H1 (cell line): ENCODE results near the gene ATP2A3. TPM values are rescaled to one million over a fixed set of nuclear protein-coding genes. Genes with fewer than 3 reads are reported as not detected.

ENCODE experiments used
- CBX5 ChIP-seq: fragments of 300-800, 300-1000 bp; sonication (generic); IDR thresholded peaks from 2 replicates; pipeline ENCODE4 v1.7.1; 2016; ENCODE audit warnings: antibody characterized with exemption, low read length, low read depth
- RNF2 ChIP-seq: fragments of 200-900, 300-1000 bp; sonication (generic); IDR thresholded peaks from 2 replicates; pipeline ENCODE4 v1.7.1; 2016; ENCODE audit warnings: borderline replicate concordance, low read depth, mild to moderate bottlenecking, antibody characterized with exemption, low read length; ENCODE audit not compliant: poor library complexity, severe bottlenecking; ENCODE audit errors: missing control alignments
- polyA plus RNA-seq, 7 experiments: library from polyadenylated mRNA; depleted of rRNA in 3 of 7; stranded (reverse) in 5 of 7; unstranded in 2 of 7; fragments of >200 nt in 5 of 7; fragments of 200-250 nt in 2 of 7; gene quantifications; 1 replicate in 5 of 7; 2 replicates in 1 of 7; 4 replicates in 1 of 7; pipeline versions ENCODE4 v1.2.1 to v1.2.3, GENCODE V29; 2011 to 2013; ENCODE audit warnings: missing spikeins in 2 of 7, mixed read lengths in 2 of 7
- total RNA-seq: library from RNA; stranded (reverse); fragmentation: NEBNext Ultra II Directional; extraction: Animal tissue kit (Norgen Biotek cat#: 25700); gene quantifications from 2 replicates; pipeline ENCODE4 v1.2.1, GENCODE V29; 2021

The ATP2A3 gene
- total and polyA plus RNA-seq, 2 of the 8 experiments (the other 6 are each of a cell fraction or from before 2014, with no cell fraction given): 18.4 to 32.5 TPM

DNA sequence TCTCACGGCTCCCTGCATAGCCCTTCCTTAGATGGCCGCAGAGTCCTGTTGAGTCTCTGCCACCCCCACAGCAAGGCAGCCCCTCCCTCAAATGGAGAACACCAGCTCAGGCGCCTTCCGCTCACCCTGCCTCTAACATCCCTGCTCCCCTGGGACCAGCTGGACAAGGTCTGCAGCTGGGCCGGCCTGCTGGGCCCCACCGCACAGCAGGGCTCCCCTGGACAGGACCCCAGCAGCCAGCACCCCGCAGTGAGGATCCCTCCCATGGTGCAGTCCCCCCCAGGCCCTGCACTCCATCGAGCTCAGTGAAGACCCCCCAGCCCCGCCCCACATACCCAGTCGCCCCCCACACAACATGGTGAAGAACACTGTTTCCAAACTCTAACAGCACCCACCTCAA, 10.2 kb downstream of the ATP2A3 start (continued):
- TF ChIP-seq RNF2 (no peak), CBX5 (no peak)
